ENCODE data around the gene KLHL29. TPM values are rescaled to one million over a fixed set of nuclear protein-coding genes. Genes with fewer than 3 reads are reported as not detected.

KLHL29 gene
- total RNA-seq, 1 experiment from 2014 or later = 7.7 TPM

- no peak for DNase-seq (ENCODE audit: low read depth, low spot score)
- no peak overlapping the region for H3K27ac ChIP-seq (ENCODE audit: low read length)
- H3K36me3 ChIP-seq (ENCODE audit: control insufficient read depth, insufficient read depth, low read length) = no peaks in the 10 kb centered on the region
- ATAC-seq = no peak
- ChIA-PET CTCF (interaction anchor here (0.6 kb wide), 1 partner anchor 299 kb away, joined by 5 read pairs; no protein-coding TSS in a partner anchor), POLR2A (no interaction called here)
- intact Hi-C loops (cut with micrococcal nuclease; ENCODE audit: unreplicated experiment) (no loop called here), in situ Hi-C loops (cut with HindIII; ENCODE audit: low pct_unique_long_range_greater_than_20kb, low sequenced_read_pairs) (no loop called here)
- H3K9me3 ChIP-seq (ENCODE audit: control insufficient read depth, insufficient read depth, low read depth, low read length) = no peaks in the 10 kb centered on the region
- no peak for TF ChIP-seq CTCF (IDR thresholded peaks at IDR 0.05)
- no peak for TF ChIP-seq REST (IDR thresholded peaks at IDR 0.05; ENCODE audit: insufficient read depth in 1 of 2, low read depth in 2 of 2, low read length in 1 of 2)
- TF ChIP-seq SIN3A (IDR thresholded peaks at IDR 0.05; ENCODE audit: borderline replicate concordance, insufficient read depth, low read depth, low read length) = no peak
- no peak for TF ChIP-seq POLR2AphosphoS5 (IDR thresholded peaks at IDR 0.05; ENCODE audit: low read depth, low read length)
- TF ChIP-seq TCF7L2 (IDR thresholded peaks at IDR 0.05; ENCODE audit: low read depth, low read length) = no peak
- no peaks in the 10 kb centered on the region for H3K4me1 ChIP-seq (ENCODE audit: control insufficient read depth, insufficient read depth, low read length)
- H3K27me3 ChIP-seq (ENCODE audit: control insufficient read depth, insufficient read depth, low read length) = no peaks in the 10 kb centered on the region
- BruUV-seq (replicated peaks) = no TSS peak
- H3K4me3 ChIP-seq (ENCODE audit: low read depth in 2 of 2, low read length in 2 of 2) = no peak overlapping the region
Measured at GRCh38 chr2:23467618-23468017, 82.6 kb downstream of the KLHL29 start.

- no peak for TF ChIP-seq CTCF (IDR thresholded peaks at IDR 0.05)
- no peak for TF ChIP-seq SIN3A (IDR thresholded peaks at IDR 0.05; ENCODE audit: borderline replicate concordance, insufficient read depth, low read depth, low read length)
- TF ChIP-seq TCF7L2 (IDR thresholded peaks at IDR 0.05; ENCODE audit: low read depth, low read length) = no peak
- TF ChIP-seq REST (IDR thresholded peaks at IDR 0.05; ENCODE audit: insufficient read depth in 1 of 2, low read depth in 2 of 2, low read length in 1 of 2) = no peak
- TF ChIP-seq POLR2AphosphoS5 (IDR thresholded peaks at IDR 0.05; ENCODE audit: low read depth, low read length) = no peak
- ChIA-PET CTCF (no interaction called here), POLR2A (interaction anchor here (0.6 kb wide), 1 partner anchor 593 kb away, joined by 3 read pairs; no protein-coding TSS in a partner anchor)
- BruUV-seq (replicated peaks) = no TSS peak
- no peaks in the 10 kb centered on the region for H3K27me3 ChIP-seq (ENCODE audit: control insufficient read depth, insufficient read depth, low read length)
- in situ Hi-C loops (cut with HindIII; ENCODE audit: low pct_unique_long_range_greater_than_20kb, low sequenced_read_pairs) (no loop called here), intact Hi-C loops (cut with micrococcal nuclease; ENCODE audit: unreplicated experiment) (no loop called here)
- H3K9me3 ChIP-seq (ENCODE audit: control insufficient read depth, insufficient read depth, low read depth, low read length) = no peaks in the 10 kb centered on the region
- no peak overlapping the region for H3K27ac ChIP-seq (ENCODE audit: low read length)
- H3K4me3 ChIP-seq (ENCODE audit: low read depth in 2 of 2, low read length in 2 of 2) = no peak overlapping the region
- H3K36me3 ChIP-seq (ENCODE audit: control insufficient read depth, insufficient read depth, low read length) = no peaks in the 10 kb centered on the region
- DNase-seq (ENCODE audit: low read depth, low spot score) (no peak), ATAC-seq (no peak)
- no peaks in the 10 kb centered on the region for H3K4me1 ChIP-seq (ENCODE audit: control insufficient read depth, insufficient read depth, low read length)
Measured at GRCh38 chr2:23468474-23469141, 83.6 kb downstream of the KLHL29 start.

Measured in Panc1 (cell line).